GM23248 (cell line): Measurements from ENCODE around the gene NFAT5. TPM values are rescaled to one million over a fixed set of nuclear protein-coding genes. Genes with fewer than 3 reads are reported as not detected.
A peak's percentile ranks its signal among the peaks of the same experiment; 100 is the strongest.

Experiments
- DNase-seq: peaks from one replicate; pipeline ENCODE4 v3.0.0-alpha.2; 2015
- H2AFZ ChIP-seq: fragments of 200-600 bp; sonication (generic); 2 replicates; pipeline ENCODE4 v1.6.1; 2016; ENCODE audit warnings: antibody characterized with exemption
- H3F3A ChIP-seq: fragments of 200-600 bp; sonication (generic); 2 replicates; pipeline ENCODE4 v1.6.1; 2016; ENCODE audit warnings: mild to moderate bottlenecking, antibody characterized with exemption, mixed run types; ENCODE audit not compliant: insufficient read depth
- H3K27ac ChIP-seq: fragments of 200-600 bp; sonication (generic); 2 replicates; pipeline ENCODE4 v1.5.1; 2016; ENCODE audit warnings: mild to moderate bottlenecking
- H3K27me3 ChIP-seq: fragments of 200-600 bp; sonication (generic); replicated peaks from 2 replicates; pipeline ENCODE4 v1.6.1; 2016; ENCODE audit warnings: mild to moderate bottlenecking; ENCODE audit not compliant: insufficient read depth
- H3K36me3 ChIP-seq: fragments of 200-600 bp; sonication (generic); 2 replicates; pipeline ENCODE4 v1.6.1; 2016; ENCODE audit warnings: low read depth, mild to moderate bottlenecking
- H3K4me1 ChIP-seq: fragments of 200-600 bp; sonication (generic); 2 replicates; pipeline ENCODE4 v1.6.1; 2016; ENCODE audit warnings: mild to moderate bottlenecking; ENCODE audit not compliant: insufficient read depth
- H3K4me2 ChIP-seq: fragments of 200-600 bp; sonication (generic); one replicate; pipeline ENCODE4 v1.6.1; 2016; ENCODE audit warnings: mild to moderate bottlenecking; ENCODE audit not compliant: unreplicated experiment
- H3K4me3 ChIP-seq: fragments of 200-600 bp; sonication (generic); 2 replicates; pipeline ENCODE4 v1.5.1; 2016; ENCODE audit warnings: mild to moderate bottlenecking
- H3K79me2 ChIP-seq: fragments of 200-600 bp; sonication (generic); 2 replicates; pipeline ENCODE4 v1.6.1; 2016; ENCODE audit warnings: mild to moderate bottlenecking; ENCODE audit not compliant: insufficient read depth
- H3K9ac ChIP-seq: fragments of 200-600 bp; sonication (generic); 2 replicates; pipeline ENCODE4 v1.6.1; 2016; ENCODE audit warnings: mild to moderate bottlenecking
- H3K9me2 ChIP-seq: fragments of 200-600 bp; sonication (generic); 2 replicates; pipeline ENCODE4 v1.6.1; 2016; ENCODE audit warnings: mixed run types, mild to moderate bottlenecking, moderate library complexity; ENCODE audit not compliant: insufficient read depth
- H3K9me3 ChIP-seq: fragments of 200-600 bp; sonication (generic); one replicate; pipeline ENCODE4 v1.6.1; 2017; ENCODE audit warnings: low read depth
- H4K20me1 ChIP-seq: fragments of 200-600 bp; sonication (generic); 2 replicates; pipeline ENCODE4 v1.6.0; 2016; ENCODE audit not compliant: insufficient read depth
- EZH2 ChIP-seq: fragments of 200-600 bp; sonication (generic); IDR thresholded peaks from 2 replicates; pipeline ENCODE4 v1.6.1; 2018; ENCODE audit warnings: antibody characterized with exemption, mild to moderate bottlenecking; ENCODE audit not compliant: insufficient read depth, poor library complexity, severe bottlenecking
- EZH2phosphoT487 ChIP-seq: fragments of 200-600 bp; sonication (generic); IDR thresholded peaks from 2 replicates; pipeline ENCODE4 v1.6.1; 2018; ENCODE audit warnings: antibody characterized with exemption, moderate library complexity, mild to moderate bottlenecking, low read depth; ENCODE audit not compliant: insufficient read depth
- whole genome bisulfite sequencing, 2 experiments: methylation state at CpG; one replicate each; pipeline ENCODE4 v1.1.6; 2015 to 2017; ENCODE audit warnings: low lambda C conversion rate in 2 of 2, low coverage in 1 of 2; ENCODE audit errors: missing lambda C conversion rate in 2 of 2; 5-methylcytosine and 5-hydroxymethylcytosine counted together
- in situ Hi-C: fragments of 300-500 bp; cut with MboI; formaldehyde crosslinking; loops from 2 replicates; pipeline ENCODE4 v1.15.0; 2020
- polyA plus RNA-seq: library from polyadenylated mRNA; unstranded; fragments of >200 nt; fragmentation: Nextera tagmentation; extraction: Ambion mirVana; gene quantifications from 2 replicates; pipeline ENCODE4 v1.2.1, GENCODE V29; 2016
- total RNA-seq: library from RNA; depleted of rRNA; stranded (reverse); fragments of >200 nt; shearing (Covaris generic); gene quantifications from 2 replicates; pipeline ENCODE4 v1.2.3, GENCODE V29; 2014

Gene NFAT5
- total and polyA plus RNA-seq, 2 experiments from 2014 or later: 8.0 to 9.8 TPM

GRCh38 chr16:69610356-69610755 is 44.6 kb downstream of the NFAT5 start:
- Histone ChIP-seq H3K27me3 (no peaks in the 10 kb centered on the region), H3K27ac (no peak overlapping the region), H3K9me3 (no peaks in the 10 kb centered on the region), H3K4me1 (peaks cover 33% of the 10 kb centered on the region), H3K4me3 (no peak overlapping the region), H3K9ac (no peak overlapping the region), H3K36me3 (0 out of 2 replicates have a peak, but pooled peaks cover 7% of the 10 kb centered on the region), H3K9me2 (no peaks in the 10 kb centered on the region), H3K79me2 (peaks cover 100% of the 10 kb centered on the region), H3F3A (peaks cover 27% of the 10 kb centered on the region), H2AFZ (no peak overlapping the region), H3K4me2 (no peak overlapping the region), H4K20me1 (peaks cover 23% of the 10 kb centered on the region)
- TF ChIP-seq EZH2phosphoT487 (no peak), EZH2 (no peak)
- 5 to 15% methylated on average over 1 of the region's 1 CpG for WGBS, 2 experiments
- DNase-seq: peak; percentile 27
- in situ Hi-C loops: no loop called here

- 0 out of 2 replicates have a peak, but pooled peaks cover 7% of the 10 kb centered on the region for H3K36me3 ChIP-seq
- H3K4me2 ChIP-seq: peak overlapping the region; percentile 17
- no peaks in the 10 kb centered on the region for H3K9me3 ChIP-seq
- peaks cover 23% of the 10 kb centered on the region for H4K20me1 ChIP-seq
- H3K27me3 ChIP-seq: no peaks in the 10 kb centered on the region
- H3K79me2 ChIP-seq: peaks cover 100% of the 10 kb centered on the region
- no peak overlapping the region for H3K27ac ChIP-seq
- H3K4me3 ChIP-seq: no peak overlapping the region
- DNase-seq: no peak
- H3K9ac ChIP-seq: no peak overlapping the region
- no peak for TF ChIP-seq EZH2phosphoT487
- TF ChIP-seq EZH2: no peak
- H2AFZ ChIP-seq: no peak overlapping the region
- H3F3A ChIP-seq: peaks cover 27% of the 10 kb centered on the region
- in situ Hi-C loops: no loop called here
- peaks cover 33% of the 10 kb centered on the region for H3K4me1 ChIP-seq
- no peaks in the 10 kb centered on the region for H3K9me2 ChIP-seq
Observed at GRCh38 chr16:69611103-69611640, 45.4 kb downstream of the NFAT5 start.

GRCh38 chr16:69613378-69614154 is 47.8 kb downstream of the NFAT5 start:
- 18 to 29% methylated on average over 1 of the region's 1 CpG for WGBS, 2 experiments
- Histone ChIP-seq H3F3A (peaks cover 27% of the 10 kb centered on the region), H3K4me1 (peaks cover 37% of the 10 kb centered on the region), H3K9ac (no peak overlapping the region), H3K27ac (peak overlapping the region; percentile 57), H3K9me2 (no peaks in the 10 kb centered on the region), H3K27me3 (no peaks in the 10 kb centered on the region), H3K9me3 (no peaks in the 10 kb centered on the region), H3K4me2 (peak overlapping the region; percentile 21), H2AFZ (no peak overlapping the region), H3K4me3 (no peak overlapping the region), H3K36me3 (no peaks in the 10 kb centered on the region), H3K79me2 (peaks cover 100% of the 10 kb centered on the region), H4K20me1 (peaks cover 16% of the 10 kb centered on the region)
- in situ Hi-C loops: no loop called here
- TF ChIP-seq EZH2phosphoT487 (no peak), EZH2 (no peak)
- DNase-seq: peak; percentile 70

GRCh38 chr16:69615528-69615927 is 49.8 kb downstream of the NFAT5 start:
- no peak overlapping the region for H3K4me2 ChIP-seq
- no peaks in the 10 kb centered on the region for H3K9me3 ChIP-seq
- H3K79me2 ChIP-seq: peaks cover 100% of the 10 kb centered on the region
- no peak overlapping the region for H3K9ac ChIP-seq
- 97% methylated on average over 2 of the region's 2 CpGs for WGBS, 2 experiments
- H3K9me2 ChIP-seq: no peaks in the 10 kb centered on the region
- peaks cover 16% of the 10 kb centered on the region for H4K20me1 ChIP-seq
- no peak overlapping the region for H2AFZ ChIP-seq
- H3F3A ChIP-seq: peaks cover 27% of the 10 kb centered on the region
- H3K4me3 ChIP-seq: no peak overlapping the region
- TF ChIP-seq EZH2phosphoT487 (no peak), EZH2 (no peak)
- peaks cover 50% of the 10 kb centered on the region for H3K4me1 ChIP-seq
- DNase-seq: no peak
- no peak overlapping the region for H3K27ac ChIP-seq
- 0 out of 2 replicates have a peak, but pooled peaks cover 5% of the 10 kb centered on the region for H3K36me3 ChIP-seq
- in situ Hi-C loops: no loop called here
- no peaks in the 10 kb centered on the region for H3K27me3 ChIP-seq
